Upper lobe of left lung (tissue), 4 donors: ENCODE measurements around the gene PPDPF.

ENCODE experiments used
- EP300 ChIP-seq, 4 donors: sonication (generic); formaldehyde crosslinking; IDR thresholded peaks; one replicate each; pipeline ENCODE4 v1.5.1; 2017; ENCODE audit warnings: antibody characterized with exemption in 4 of 4, control low read depth in 2 of 4
- POLR2A ChIP-seq, 4 donors: fragments of 450-650 bp; IDR thresholded peaks; one replicate each; pipeline ENCODE4 v1.5.1; 2016 to 2017; ENCODE audit warnings: antibody characterized with exemption in 4 of 4, mild to moderate bottlenecking in 2 of 4
- TF ChIP-seq, protein P1 (sequence below), 6 experiments: fragments of 450-650 bp in 4 of 6; fragments of 200-600 bp in 2 of 6; sonication (generic) in 2 of 6; IDR thresholded peaks; one replicate each; pipeline ENCODE4 v1.5.1; 2016 to 2019; ENCODE audit warnings: antibody characterized with exemption in 6 of 6

DNA sequence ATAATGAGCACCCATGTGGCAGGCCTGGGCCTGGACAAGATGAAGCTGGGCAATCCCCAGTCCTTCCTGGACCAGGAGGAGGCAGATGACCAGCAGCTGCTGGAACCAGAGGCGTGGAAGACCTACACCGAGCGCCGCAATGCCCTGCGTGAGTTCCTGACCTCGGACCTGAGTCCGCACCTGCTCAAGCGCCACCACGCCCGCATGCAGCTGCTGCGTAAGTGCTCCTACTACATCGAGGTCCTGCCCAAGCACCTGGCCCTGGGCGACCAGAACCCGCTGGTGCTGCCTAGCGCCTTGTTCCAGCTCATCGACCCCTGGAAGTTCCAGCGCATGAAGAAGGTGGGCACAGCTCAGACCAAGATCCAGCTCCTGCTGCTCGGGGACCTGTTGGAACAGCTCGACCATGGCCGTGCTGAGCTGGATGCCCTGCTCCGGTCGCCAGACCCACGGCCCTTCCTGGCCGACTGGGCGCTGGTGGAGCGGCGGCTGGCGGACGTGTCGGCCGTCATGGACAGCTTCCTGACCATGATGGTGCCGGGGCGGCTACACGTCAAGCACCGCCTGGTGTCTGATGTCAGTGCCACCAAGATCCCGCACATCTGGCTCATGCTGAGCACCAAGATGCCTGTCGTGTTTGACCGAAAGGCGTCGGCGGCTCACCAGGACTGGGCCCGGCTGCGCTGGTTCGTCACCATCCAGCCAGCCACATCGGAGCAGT lies 35.3 kb downstream of the PPDPF start:
- TF ChIP-seq, protein P1, sequence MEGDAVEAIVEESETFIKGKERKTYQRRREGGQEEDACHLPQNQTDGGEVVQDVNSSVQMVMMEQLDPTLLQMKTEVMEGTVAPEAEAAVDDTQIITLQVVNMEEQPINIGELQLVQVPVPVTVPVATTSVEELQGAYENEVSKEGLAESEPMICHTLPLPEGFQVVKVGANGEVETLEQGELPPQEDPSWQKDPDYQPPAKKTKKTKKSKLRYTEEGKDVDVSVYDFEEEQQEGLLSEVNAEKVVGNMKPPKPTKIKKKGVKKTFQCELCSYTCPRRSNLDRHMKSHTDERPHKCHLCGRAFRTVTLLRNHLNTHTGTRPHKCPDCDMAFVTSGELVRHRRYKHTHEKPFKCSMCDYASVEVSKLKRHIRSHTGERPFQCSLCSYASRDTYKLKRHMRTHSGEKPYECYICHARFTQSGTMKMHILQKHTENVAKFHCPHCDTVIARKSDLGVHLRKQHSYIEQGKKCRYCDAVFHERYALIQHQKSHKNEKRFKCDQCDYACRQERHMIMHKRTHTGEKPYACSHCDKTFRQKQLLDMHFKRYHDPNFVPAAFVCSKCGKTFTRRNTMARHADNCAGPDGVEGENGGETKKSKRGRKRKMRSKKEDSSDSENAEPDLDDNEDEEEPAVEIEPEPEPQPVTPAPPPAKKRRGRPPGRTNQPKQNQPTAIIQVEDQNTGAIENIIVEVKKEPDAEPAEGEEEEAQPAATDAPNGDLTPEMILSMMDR (IDR thresholded peaks at IDR 0.05), result no peak
- no peak for TF ChIP-seq EP300 (IDR thresholded peaks at IDR 0.05)
- TF ChIP-seq POLR2A (IDR thresholded peaks at IDR 0.05), result no peak
